Stimulated activated CD4-positive, alpha-beta T cell treated with anti-CD3 and anti-CD28 coated beads, Interleukin-12 subunit alpha, Interleukin-12 subunit beta, amount 100 ng/mL, for 48 hours (primary cell): Measurements from ENCODE around the gene DOK7.

Experiments used
- DNase-seq, 3 donors: peaks; one replicate each; pipeline ENCODE4 v3.0.0-alpha.2; 2020; ENCODE audit warnings: low read depth in 2 of 3, low spot score in 1 of 3

Gene DOK7

GRCh38 chr4:3485886-3486540, 22.9 kb downstream of the DOK7 start:
- no peak for DNase-seq

- no peak for DNase-seq
Observed at GRCh38 chr4:3486541-3487540, 23.7 kb downstream of the DOK7 start.

- DNase-seq = no peak
Observed at GRCh38 chr4:3487861-3488260, 24.8 kb downstream of the DOK7 start.

GRCh38 chr4:3488820-3489219, 25.7 kb downstream of the DOK7 start:
- DNase-seq = no peak

- peak in 1 of 3 donors; percentile 9 for DNase-seq
Observed at GRCh38 chr4:3489451-3489962, 26.4 kb downstream of the DOK7 start.

GRCh38 chr4:3491681-3492405, 28.7 kb downstream of the DOK7 start:
- no peak for DNase-seq

GRCh38 chr4:3492741-3493719, 29.9 kb downstream of the DOK7 start:
- DNase-seq = no peak

GRCh38 chr4:3493720-3494461, 30.8 kb downstream of the DOK7 start:
- no peak for DNase-seq

GRCh38 chr4:3494462-3494871, 31.4 kb downstream of the DOK7 start:
- DNase-seq = no peak

GRCh38 chr4:3495204-3495975, 32.3 kb downstream of the DOK7 start:
- DNase-seq = no peak

GRCh38 chr4:3496021-3496420, 32.9 kb downstream of the DOK7 start:
- no peak for DNase-seq

GRCh38 chr4:3497095-3497494, 34.0 kb downstream of the DOK7 start:
- DNase-seq = no peak

GRCh38 chr4:3497523-3498389, 34.6 kb downstream of the DOK7 start:
- no peak for DNase-seq

GRCh38 chr4:3498407-3498806, 35.3 kb downstream of the DOK7 start:
- no peak for DNase-seq

- no peak for DNase-seq
Observed at GRCh38 chr4:3498901-3499510, 35.9 kb downstream of the DOK7 start.

- no peak for DNase-seq
Observed at GRCh38 chr4:3499710-3500109, 36.6 kb downstream of the DOK7 start.

- no peak for DNase-seq
Observed at GRCh38 chr4:3500111-3500510, 37.0 kb downstream of the DOK7 start.
